HG03565 (cell line): ENCODE data around the gene SPHK2.

Experiments
- ATAC-seq: cut with Tn5 transposase; IDR thresholded peaks from one replicate; pipeline ENCODE4 v1.9.1; 2021; ENCODE audit warnings: mild to moderate bottlenecking, moderate library complexity; ENCODE audit not compliant: unreplicated experiment

SPHK2 gene

DNA sequence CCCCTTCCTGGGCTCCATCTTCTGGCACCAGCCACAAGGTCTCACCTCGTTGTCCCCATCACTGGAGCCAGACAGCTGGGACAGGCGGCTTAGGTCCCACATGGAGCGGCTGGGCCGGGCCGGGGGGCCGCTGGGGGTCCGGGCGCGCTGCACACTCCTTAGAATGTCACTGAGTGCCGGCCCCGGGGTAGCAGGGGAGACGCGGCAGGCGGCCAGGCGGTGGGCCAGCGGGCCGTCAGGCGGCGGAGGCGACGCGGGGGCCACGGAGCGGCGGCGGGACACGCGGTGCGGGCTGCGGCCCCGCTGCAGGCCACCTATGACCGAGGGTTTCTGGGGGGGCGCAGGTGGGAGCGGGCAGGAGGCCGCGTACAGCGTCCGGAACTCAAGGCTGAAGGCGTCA, 15.9 kb upstream of the SPHK2 start:
- no peak for ATAC-seq

DNA sequence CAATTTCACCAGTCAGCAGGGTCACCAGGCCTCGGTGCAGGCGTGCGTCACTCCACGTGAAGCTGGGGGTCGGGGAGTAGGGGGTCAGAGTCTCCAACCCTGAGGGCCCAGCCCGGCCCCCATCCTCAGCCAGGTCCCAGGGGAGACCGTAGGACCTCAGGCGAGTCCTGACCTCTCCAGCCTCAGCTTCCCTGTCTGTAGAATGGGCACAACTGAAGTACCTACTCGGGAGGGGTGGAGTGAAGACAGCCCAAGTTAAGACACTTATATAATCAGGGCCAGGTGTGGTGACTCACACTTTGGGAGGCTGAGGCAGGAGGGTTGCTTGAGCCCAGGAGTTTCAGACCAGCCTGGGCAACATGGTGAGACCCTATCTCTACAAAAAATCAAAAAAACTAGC, 15.5 kb upstream of the SPHK2 start:
- ATAC-seq = no peak

DNA sequence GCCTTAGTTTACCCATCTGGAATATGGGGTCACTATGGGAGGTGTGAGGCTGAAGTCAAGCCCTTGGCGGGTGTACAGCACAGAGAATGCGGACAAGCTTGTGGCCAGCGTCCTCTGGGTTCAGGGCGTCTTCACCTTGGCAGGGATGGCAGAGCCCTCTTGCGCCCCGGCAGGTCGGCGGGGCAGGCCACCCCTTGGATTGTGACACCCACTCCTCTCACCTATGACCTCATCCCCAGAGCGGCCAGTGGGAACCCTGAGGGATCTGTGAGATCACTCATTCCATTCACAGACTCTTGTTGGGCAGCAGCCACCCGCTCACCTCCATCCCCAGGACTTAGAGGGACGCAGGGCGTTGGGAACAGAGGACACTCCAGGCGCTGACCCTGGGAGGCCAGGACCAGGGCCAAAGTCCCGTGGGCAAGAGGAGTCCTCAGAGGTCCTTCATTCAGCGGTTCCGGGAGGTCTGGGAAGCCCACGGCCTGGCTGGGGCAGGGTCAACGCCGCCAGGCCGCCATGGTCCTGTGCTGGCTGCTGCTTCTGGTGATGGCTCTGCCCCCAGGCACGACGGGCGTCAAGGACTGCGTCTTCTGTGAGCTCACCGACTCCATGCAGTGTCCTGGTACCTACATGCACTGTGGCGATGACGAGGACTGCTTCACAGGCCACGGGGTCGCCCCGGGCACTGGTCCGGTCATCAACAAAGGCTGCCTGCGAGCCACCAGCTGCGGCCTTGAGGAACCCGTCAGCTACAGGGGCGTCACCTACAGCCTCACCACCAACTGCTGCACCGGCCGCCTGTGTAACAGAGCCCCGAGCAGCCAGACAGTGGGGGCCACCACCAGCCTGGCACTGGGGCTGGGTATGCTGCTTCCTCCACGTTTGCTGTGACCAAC, 12.6 kb upstream of the SPHK2 start, which contains the start of gene SPACA4:
TSS of gene SPACA4 (plus strand) at position 280 of the 896 bp plus-strand sequence. CDS start at position 517, 237 bp downstream.
- no peak for ATAC-seq

DNA sequence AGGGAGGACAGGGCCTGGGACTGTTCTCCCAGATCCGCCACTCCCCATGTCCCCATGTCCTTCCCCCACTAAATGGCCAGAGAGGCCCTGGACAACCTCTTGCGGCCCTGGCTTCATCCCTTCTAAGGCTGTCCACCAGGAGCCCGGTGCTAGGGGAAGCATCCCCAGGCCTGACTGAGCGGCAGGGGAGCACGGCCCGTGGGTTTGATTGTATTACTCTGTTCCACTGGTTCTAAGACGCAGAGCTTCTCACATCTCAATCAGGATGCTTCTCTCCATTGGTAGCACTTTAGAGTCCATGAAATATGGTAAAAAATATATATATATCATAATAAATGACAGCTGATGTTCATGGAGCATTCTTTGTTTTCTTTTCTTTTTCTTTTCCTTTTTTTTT, 11.9 kb upstream of the SPHK2 start:
- ATAC-seq = no peak

DNA sequence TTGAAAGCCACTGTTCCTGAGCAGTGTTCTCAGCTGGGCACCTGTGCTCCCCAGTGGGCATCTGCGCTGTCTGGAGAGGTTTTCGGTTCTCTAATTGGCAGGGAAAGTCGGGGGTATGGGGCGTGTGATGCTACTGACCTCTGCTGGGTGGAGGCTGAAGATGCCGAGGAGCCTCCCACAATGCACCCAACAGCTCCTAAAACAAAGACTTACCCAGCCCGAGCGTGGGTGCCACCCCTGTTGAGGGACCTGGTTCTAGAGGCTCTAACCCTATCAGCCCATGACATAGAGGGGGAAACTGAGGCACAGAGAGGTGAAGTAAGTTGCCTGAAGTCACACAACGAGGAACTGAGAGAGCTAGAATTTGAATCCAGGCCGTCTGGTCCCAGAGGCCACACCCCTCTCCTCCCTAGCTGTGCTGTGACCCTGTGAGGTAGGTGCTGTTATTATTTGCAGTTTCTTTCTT, 10.5 kb upstream of the SPHK2 start:
- no peak for ATAC-seq

DNA sequence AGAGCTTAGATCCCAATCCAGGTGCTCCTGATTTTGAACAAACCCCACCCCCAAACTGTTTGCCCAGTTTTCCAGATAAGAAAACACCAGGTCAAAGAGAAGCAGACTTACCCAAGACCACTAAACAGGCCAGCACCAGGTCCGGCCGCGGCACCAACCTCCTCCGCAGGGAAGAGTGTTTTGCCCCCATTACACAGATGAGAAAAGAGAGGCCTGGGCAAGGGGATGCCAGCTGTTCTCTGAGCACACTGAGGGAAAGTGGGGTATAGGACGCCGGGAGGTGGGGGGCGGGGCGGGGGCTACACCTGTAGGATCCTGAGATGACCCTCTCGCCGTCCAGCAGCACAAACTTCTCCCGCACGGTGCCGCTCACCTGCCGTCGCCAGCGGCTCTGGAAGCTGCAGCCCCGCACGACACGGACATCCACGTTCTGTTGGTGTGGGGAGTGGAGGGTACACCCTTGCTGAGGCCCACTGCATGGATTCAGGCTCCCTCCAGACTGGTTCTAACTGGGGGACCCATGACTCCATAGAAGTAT, 9.7 kb upstream of the SPHK2 start:
- no peak for ATAC-seq

DNA sequence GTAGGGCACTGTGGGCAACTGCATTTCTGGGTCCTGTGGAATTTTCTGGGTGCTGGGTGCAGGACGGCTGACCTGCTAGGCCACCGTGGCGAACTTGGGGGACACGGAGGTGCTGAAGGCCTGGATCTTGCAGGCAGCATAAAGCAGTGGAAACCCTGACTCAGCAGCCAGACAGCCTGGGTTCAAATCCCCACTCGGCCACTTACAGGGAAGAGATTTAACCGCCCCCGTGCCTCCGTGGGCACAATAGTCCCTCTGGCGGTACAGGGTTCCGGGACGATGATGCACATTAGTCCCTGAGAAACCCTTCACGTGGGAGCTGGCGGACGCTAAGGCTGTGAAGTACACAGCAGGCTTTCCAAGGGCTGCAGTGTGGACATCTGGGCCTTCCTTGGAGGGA, 7.4 kb upstream of the SPHK2 start:
- ATAC-seq = no peak

DNA sequence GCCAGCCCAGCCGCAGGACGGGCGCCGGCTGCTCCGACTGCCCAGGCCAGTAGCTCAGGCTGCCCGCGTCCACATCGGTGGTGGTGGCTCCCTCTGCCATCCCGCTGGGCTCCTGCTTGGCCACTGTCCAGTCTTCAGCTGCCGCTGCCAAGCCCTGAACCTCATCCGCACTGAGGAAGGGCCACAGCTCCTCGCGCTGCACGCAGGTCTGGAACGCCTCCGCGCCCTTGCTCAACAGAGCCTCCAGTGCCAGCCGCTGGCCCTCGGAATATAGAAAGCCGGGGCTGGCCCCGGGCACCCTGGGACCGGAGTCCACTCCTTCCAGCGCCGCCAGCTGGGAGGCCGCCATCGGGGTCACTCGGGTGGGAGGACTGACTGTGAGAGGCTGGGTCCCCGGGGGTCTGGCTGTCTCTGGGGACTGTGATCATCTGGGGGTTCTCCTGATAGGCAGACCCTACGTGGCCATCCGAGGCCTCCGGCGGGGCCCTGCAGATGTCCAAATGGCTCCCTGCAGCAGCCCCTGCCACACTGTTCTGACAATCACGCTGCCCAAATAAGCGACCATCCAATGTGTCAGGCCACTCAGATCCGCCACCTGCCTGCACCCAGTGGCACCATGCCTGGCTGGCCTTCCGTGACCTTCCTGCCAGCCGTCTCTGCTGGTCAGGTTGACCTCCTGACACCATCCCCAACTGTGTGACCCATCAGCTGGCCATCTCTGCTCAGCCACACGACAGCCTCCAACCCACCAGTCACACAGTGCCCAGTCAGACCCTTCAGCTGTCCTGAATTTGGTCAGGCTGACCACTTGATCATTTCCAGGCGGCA, 6.1 kb upstream of the SPHK2 start:
- no peak for ATAC-seq

DNA sequence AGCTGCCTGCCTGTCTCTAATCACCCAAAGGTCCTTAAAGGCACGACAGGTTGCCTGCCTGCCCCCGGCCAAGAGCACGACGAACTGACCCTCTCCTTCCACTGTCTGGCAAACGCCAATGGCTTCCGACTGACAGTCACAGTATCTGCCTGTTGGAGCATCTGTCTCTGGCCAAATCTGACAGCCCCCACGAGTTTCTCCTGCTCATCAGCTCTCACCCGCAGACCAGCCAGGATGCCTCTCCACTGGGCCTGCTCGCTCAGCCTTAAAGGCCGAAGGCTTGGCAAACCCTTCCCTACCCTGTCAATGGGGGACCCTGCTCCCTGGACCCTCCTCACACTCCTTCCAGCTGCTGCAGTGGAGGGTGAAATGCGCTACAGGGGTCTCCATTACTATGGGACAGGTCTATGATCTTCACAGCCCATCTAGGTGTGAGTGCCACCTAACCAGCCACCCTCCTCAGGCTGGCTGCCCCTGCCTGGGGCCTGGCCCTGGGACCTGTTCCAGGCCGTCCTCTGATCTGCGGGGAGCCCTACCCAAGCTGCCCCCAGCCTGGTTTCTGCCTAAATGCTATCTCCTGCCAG, 5.4 kb upstream of the SPHK2 start:
- no peak for ATAC-seq

DNA sequence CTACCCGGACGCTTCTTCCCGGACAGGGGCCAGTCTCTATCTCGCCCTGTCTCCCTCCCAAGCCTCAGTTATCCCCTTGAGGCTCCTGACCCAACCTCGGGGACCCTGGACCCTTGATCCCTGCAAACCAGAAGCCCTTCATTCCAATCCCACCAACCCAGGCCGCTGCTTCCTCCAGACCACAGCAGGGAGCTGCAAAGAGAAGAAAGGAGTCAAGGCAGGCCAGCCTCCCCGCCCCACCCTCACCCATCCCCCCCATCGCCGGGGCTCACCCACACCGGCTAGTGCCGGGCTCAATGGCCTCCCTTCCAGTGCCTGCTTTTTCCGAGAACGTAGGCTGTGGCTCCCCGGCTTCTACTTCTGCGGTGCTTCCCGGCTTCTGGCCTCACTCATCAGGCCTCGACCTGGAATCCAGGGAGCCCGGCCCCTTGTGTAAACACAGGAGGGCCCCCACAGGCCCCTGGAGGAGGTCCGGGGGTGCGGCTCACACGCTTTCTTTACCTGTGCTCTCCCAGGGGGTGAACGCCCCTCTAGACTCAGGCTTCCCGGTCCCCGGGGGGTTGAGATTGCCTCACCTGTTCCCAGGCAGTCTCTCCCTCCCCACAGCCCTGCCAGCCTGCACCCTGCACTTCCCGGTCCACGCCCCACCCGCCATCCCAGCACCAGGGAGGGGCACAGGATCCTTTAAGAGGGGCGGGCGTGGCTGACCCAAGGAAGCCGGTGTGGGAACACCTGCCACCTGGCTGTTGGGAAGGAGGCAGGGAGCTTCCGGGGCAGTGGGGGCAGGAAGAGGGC, 4.7 kb upstream of the SPHK2 start, which contains the start of gene FAM83E:
TSS of gene FAM83E (minus strand) at position 641 of the 795 bp plus-strand sequence. CDS start 1,704 bp downstream, outside the sequence.
- no peak for ATAC-seq

DNA sequence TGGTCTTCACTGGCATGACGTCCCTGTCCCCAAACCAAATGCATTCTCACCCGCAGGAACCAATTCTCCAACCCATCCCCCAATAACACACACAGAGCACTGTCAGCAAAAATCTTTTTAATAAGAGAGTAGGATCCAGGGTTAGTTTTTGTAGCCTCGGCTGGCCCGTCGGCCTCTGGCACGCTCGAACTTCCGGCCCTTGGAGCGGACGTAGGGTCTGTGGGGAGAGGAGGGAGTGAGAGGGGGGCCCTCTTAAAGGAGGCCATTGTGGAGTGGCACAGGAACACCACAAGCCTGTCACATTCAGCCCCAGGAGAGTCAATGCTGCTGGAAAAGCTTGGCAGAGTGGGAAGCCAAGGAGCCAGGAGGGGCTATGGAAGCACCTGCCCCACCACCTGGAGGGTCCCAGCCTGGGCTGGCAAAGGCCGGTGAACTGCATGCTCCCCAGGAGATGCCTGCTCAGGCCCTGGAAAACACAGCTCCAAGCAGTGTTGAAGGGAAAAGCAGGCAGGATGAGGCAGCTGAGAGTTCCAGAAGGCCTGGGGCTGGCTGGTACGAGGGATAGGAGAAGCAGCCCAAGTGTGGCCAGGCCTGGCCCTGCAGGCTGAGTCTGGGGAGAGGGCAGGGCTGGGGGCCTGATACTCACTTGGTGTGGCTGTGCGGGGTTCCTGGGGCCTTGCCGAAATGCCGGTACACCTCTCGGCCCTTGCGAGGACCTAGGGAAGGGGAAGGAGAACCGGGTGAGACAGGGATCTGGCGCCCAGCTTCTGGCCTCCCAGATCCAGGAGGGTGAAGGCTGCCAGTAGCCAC, 3.9 kb upstream of the SPHK2 start:
- no peak for ATAC-seq

DNA sequence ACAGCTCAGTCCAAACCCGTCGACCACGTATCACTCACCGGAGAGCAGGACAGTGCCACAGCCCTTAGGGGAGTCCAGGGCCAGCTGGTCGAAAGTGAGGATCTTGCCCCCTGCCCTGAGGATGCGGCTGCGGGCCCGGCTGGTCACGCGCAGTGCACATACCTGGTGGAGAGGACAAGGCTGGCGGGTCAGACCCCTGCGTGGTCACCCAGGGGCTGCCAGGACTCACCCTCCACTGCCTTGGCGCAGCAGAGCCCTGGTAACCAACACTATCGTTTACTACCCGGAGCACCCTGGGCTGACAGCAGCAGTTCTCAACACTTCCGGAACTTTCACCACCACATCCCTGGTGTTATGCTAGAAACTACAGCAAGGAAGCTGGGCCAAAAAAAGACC, 3.3 kb upstream of the SPHK2 start:
- ATAC-seq = no peak

DNA sequence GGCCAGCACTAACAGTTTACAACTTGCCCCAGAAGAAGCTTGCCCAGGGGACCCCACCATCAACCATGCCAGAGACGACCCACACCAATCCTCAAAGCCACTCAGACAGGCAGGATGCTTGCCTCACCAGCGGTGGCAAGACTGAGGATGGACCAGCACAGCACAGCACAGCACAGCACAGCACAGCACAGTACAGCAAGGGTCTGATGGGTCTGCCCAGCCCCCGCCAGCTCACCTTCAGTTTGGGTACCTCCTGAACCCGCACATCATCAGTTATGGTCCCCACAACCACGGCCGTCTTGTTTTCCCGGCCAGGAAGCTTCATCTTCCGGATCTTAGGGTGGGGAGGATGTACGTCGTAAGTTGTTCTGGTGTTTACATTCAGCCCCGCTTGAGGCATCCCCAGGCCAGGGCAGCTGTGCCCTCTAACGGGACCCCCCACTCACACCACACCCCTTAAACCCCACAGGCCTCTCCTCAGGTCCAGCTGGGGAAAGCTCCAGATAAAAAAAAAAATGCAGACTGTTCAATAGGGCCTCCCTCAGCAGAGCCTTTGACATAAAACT, 2.7 kb upstream of the SPHK2 start:
- no peak for ATAC-seq

DNA sequence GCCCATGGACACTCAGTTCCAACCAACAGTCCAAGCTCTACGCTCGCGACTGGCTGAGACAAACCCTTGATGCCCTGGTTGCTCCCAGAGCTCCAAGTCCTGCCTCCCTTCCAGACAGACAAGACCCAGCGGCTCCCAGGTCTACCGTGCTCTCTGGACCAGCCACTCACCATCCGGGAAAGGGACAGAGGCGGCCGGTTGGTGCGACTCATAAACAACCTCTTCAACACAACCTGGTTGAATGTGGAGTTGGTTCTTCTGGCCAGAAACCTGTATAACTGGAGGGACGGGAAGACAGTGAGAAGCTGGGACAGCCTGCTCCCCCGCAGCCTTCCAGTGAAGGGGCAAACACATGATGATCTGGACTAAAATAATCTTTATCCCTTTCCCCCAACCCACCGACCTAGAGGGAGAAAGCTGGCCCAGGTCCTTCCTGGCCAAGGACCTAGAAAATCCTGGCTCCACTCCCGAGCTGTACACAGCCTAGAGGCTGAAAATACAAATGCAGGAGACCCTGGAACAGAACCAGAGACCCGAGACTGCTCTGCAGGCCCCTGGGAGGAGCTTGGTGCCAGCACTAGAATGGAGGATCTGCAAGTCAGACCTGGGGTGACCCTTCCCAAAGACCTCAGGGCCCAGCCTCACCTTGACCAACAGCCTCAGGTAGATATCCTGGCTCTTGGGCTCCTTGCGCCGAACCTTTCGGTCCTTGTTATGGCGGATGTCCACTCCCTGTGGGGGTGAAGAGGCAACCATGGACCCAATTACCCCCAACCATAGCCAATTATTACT, 2.0 kb upstream of the SPHK2 start:
- ATAC-seq = no peak

DNA sequence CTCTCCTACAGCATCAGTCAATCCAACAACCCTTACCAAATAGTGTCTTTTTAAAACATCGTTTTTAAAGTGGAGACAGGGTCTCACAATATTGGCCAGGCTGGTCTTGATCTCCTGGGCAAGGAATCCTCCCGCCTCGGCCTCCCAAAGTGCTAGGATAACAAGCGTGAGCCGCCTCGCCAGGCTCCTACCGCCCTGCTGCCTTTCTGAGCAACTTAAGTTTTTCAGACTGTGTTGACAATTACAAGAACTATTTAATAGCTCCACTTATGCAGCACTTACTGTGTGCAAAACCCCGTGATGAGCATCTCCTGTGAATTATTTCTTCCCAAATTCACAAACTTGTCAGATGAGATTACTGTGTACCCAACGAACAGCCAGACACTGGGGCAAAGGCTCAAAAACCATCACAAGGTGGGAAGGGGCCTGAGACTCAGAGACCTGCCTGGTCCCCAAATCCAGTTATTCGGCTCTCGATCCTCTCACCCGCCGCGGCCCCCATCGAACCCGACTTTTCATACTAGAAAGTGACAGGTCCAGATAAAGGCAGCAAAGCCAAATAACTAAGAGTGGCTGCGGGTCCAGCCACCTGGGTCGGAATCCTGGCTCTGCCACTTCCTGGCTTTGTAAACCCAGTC, 909 bp upstream of the SPHK2 start:
- ATAC-seq = no peak

DNA sequence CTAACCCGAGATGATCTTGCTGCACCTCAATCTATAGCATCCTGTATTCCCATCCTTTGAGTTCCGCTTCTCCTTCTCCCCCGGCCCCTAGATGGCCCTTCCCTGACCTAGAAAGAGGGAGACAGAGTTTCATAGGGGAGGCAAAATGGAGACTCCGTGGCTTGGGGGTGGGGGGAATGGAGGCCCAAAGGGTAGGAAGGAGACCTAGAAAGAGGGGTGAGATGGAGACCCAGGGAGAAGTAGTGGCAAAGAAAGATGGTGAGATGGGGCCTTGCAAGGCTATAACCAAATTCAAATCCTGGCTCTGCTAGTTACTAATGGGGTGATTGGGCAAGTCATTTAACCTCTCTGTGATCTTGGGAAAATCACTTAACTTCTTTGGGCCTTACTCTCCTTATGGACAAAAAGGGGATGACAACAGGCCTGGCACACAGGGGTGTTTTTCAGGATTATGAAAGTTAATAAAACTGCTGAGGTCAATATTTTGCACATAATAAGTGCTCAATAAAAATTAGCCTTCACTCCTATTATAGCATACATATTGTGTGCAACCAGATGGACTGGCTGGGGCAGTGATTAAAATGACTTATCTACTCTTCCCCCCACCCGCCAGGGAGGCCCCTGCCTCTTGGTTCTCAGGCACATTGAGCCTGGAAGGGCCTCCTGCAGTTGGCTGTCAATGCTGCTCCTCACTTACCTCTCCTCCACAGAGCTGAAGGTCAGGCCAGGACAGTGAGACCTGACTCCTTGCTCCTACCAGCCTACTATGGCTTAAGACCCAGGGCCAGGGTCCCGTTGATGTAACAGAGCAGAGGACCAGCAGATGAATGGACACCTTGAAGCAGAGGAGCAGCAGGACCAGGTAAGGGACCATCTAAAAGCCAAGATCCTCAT, 633 bp downstream of the SPHK2 start:
- ATAC-seq = no peak

DNA sequence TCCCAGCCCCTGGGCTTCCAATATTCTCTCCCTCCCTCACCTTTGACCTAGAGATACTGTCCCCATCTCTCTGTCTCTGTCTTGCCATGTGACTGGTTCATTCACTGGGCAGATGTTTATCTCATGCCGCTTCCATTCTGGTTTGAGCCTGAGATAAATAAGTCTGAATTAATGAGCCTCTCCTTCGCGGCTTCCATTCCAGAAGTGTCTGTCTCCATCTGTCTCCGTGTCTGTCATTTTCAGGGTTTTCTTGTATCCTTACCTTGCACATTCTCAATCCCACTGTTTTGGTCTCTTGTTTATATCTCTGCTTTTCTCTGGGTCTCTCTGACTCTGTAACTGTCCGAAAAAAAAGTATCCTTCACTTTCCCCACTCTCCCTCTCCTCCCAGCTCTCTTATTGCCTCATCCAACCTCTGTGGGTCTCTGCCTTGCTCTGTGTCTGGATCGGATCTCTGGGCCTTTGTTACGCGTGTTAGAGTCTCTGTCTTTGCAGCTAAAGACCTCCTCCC, 4.3 kb downstream of the SPHK2 start:
- no peak for ATAC-seq
